22Rv1 (cell line): ENCODE data around the gene STAT4.

Source experiments
- CTCF ChIP-seq: fragments of 450-650 bp; IDR thresholded peaks from 2 replicates; pipeline ENCODE4 v1.5.1; 2017; ENCODE audit warnings: mild to moderate bottlenecking
- ZFX ChIP-seq: fragments of 450-650 bp; IDR thresholded peaks from 2 replicates; pipeline ENCODE4 v1.6.1; 2017; ENCODE audit warnings: antibody characterized with exemption, borderline replicate concordance

GRCh38 chr2:191199929-191200512 lies 49.2 kb upstream of the STAT4 start:
- TF ChIP-seq CTCF (no peak), ZFX (no peak)
